GM23338 (cell line): ENCODE data around the gene CLTA. TPM values are rescaled to one million over a fixed set of nuclear protein-coding genes. Genes with fewer than 3 reads are reported as not detected.

Experiments used
- ATAC-seq: fragments of 200-7000 bp; cut with Tn5 transposase; 3 replicates; pipeline ENCODE4 v1.9.1; 2020
- DNase-seq: peaks from one replicate; pipeline ENCODE4 v3.0.0-alpha.2; 2015; ENCODE audit warnings: low spot score
- H2AFZ ChIP-seq: fragments of 200-600 bp; sonication (generic); 2 replicates; pipeline ENCODE4 v1.8.0; 2016; ENCODE audit warnings: antibody characterized with exemption, mild to moderate bottlenecking, moderate library complexity
- H3F3A ChIP-seq: fragments of 200-600 bp; sonication (generic); replicated peaks from 2 replicates; pipeline ENCODE4 v1.8.0; 2017; ENCODE audit warnings: antibody characterized with exemption, mixed run types, low read depth
- H3K27ac ChIP-seq: fragments of 200-600 bp; sonication (generic); 2 replicates; pipeline ENCODE4 v1.6.1; 2016; ENCODE audit warnings: low read depth
- H3K27me3 ChIP-seq: fragments of 200-600 bp; sonication (generic); 2 replicates; pipeline ENCODE4 v1.8.0; 2016; ENCODE audit warnings: mild to moderate bottlenecking, mixed run types, moderate library complexity; ENCODE audit not compliant: insufficient read depth
- H3K36me3 ChIP-seq: fragments of 200-600 bp; sonication (generic); 2 replicates; pipeline ENCODE4 v1.8.0; 2016; ENCODE audit warnings: mild to moderate bottlenecking; ENCODE audit not compliant: insufficient read depth
- H3K4me1 ChIP-seq: fragments of 200-600 bp; sonication (generic); 2 replicates; pipeline ENCODE4 v1.8.0; 2016; ENCODE audit warnings: mild to moderate bottlenecking, moderate library complexity; ENCODE audit not compliant: insufficient read depth
- H3K4me2 ChIP-seq: fragments of 200-600 bp; sonication (generic); 2 replicates; pipeline ENCODE4 v1.7.1; 2017; ENCODE audit warnings: mixed run types
- H3K4me3 ChIP-seq: fragments of 200-600 bp; sonication (generic); 2 replicates; pipeline ENCODE4 v1.6.1; 2016; ENCODE audit warnings: mixed run types
- H3K79me2 ChIP-seq: fragments of 200-600 bp; sonication (generic); replicated peaks from 2 replicates; pipeline ENCODE4 v1.8.0; 2017; ENCODE audit warnings: mild to moderate bottlenecking; ENCODE audit not compliant: insufficient read depth
- H3K9me2 ChIP-seq: fragments of 200-600 bp; sonication (generic); 2 replicates; pipeline ENCODE4 v1.8.0; 2017; ENCODE audit not compliant: insufficient read depth
- H4K20me1 ChIP-seq: fragments of 200-600 bp; sonication (generic); replicated peaks from 2 replicates; pipeline ENCODE4 v1.8.0; 2017; ENCODE audit warnings: mild to moderate bottlenecking; ENCODE audit not compliant: insufficient read depth
- H3K27ac Mint-ChIP-seq: 2 replicates; pipeline ENCODE4 v1.8.0; 2020; ENCODE audit warnings: inconsistent platforms, mild to moderate bottlenecking, moderate library complexity, mixed read lengths
- H3K27me3 Mint-ChIP-seq: 3 replicates; pipeline ENCODE4 v1.8.0; 2022; ENCODE audit warnings: low read depth, mild to moderate bottlenecking, moderate library complexity, mixed read lengths, inconsistent platforms; ENCODE audit not compliant: insufficient read depth, poor library complexity
- H3K36me3 Mint-ChIP-seq: 3 replicates; pipeline ENCODE4 v1.8.0; 2021; ENCODE audit warnings: low read depth, mild to moderate bottlenecking, inconsistent platforms, moderate library complexity, mixed read lengths
- H3K4me1 Mint-ChIP-seq: 3 replicates; pipeline ENCODE4 v1.8.0; 2020; ENCODE audit warnings: mild to moderate bottlenecking, inconsistent platforms, mixed read lengths
- H3K4me3 Mint-ChIP-seq: 3 replicates; pipeline ENCODE4 v1.8.0; 2021; ENCODE audit warnings: moderate library complexity, mild to moderate bottlenecking, inconsistent platforms, mixed read lengths
- H3K9me3 Mint-ChIP-seq: 3 replicates; pipeline ENCODE4 v1.8.0; 2020; ENCODE audit warnings: moderate library complexity, mild to moderate bottlenecking, inconsistent platforms, mixed read lengths
- CREB1 ChIP-seq: fragments of 250-450 bp; sonication (Bioruptor Pico); IDR thresholded peaks from 2 replicates; pipeline ENCODE4 v1.5.0; 2020; ENCODE audit warnings: low read depth, mild to moderate bottlenecking, moderate library complexity
- EZH2 ChIP-seq: fragments of 200-600 bp; sonication (generic); IDR thresholded peaks from one replicate; pipeline ENCODE4 v1.8.0; 2017; ENCODE audit warnings: antibody characterized with exemption, mild to moderate bottlenecking, low read depth; ENCODE audit not compliant: unreplicated experiment
- JUNB ChIP-seq: IDR thresholded peaks from one replicate; pipeline ENCODE4 v1.6.1; 2016; ENCODE audit warnings: antibody characterized with exemption; ENCODE audit not compliant: unreplicated experiment
- POLR2AphosphoS5 ChIP-seq: IDR thresholded peaks from 2 replicates; pipeline ENCODE4 v1.6.1; 2016; ENCODE audit warnings: antibody characterized with exemption, low read depth
- ZNF331 ChIP-seq: fragments of 250-450 bp; sonication (Bioruptor Pico); IDR thresholded peaks from 2 replicates; pipeline ENCODE4 v1.5.0; 2020; ENCODE audit warnings: low read depth, mild to moderate bottlenecking, moderate library complexity
- polyA plus RNA-seq: library from polyadenylated mRNA; unstranded; fragments of >200 nt; fragmentation: Nextera tagmentation; extraction: Ambion mirVana; gene quantifications from 2 replicates; pipeline ENCODE4 v1.2.1, GENCODE V29; 2016
- total RNA-seq: library from RNA; depleted of rRNA; stranded (reverse); fragments of >200 nt; shearing (Covaris generic); gene quantifications from 2 replicates; pipeline ENCODE4 v1.2.3, GENCODE V29; 2014
- TF ChIP-seq, protein P1 (sequence below): fragments of 250-450 bp; sonication (Bioruptor Pico); IDR thresholded peaks from 2 replicates; pipeline ENCODE4 v1.5.0; 2020; ENCODE audit warnings: mild to moderate bottlenecking, moderate library complexity
- TF ChIP-seq, protein P2 (sequence below): IDR thresholded peaks from 2 replicates; pipeline ENCODE4 v1.6.1; 2016; ENCODE audit warnings: antibody characterized with exemption
- TF ChIP-seq, protein P3 (sequence below): IDR thresholded peaks from one replicate; pipeline ENCODE4 v1.6.1; 2018; ENCODE audit warnings: antibody characterized with exemption; ENCODE audit not compliant: unreplicated experiment

Gene CLTA
- total and polyA plus RNA-seq, 2 experiments from 2014 or later, result 223 to 259 TPM

DNA sequence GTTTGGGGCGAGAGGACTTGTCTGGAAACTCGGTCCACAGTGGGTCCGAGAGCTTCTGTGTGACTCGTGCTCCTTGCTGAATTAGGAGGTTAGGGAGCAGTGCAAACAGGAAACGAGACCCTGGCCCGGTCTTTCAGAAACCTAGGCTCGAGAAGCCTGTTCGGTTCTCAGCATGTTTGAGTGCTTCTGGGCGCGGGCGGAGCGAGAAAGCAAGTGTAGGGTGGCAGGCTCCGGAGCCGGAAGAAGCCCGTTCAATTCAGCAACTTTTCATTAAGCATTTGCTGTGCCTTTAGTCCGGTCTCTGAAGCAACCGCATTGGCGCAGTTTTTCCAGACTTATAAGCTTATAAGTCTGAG is 547 bp downstream of the CLTA start (continued):
- TF ChIP-seq, protein P1, sequence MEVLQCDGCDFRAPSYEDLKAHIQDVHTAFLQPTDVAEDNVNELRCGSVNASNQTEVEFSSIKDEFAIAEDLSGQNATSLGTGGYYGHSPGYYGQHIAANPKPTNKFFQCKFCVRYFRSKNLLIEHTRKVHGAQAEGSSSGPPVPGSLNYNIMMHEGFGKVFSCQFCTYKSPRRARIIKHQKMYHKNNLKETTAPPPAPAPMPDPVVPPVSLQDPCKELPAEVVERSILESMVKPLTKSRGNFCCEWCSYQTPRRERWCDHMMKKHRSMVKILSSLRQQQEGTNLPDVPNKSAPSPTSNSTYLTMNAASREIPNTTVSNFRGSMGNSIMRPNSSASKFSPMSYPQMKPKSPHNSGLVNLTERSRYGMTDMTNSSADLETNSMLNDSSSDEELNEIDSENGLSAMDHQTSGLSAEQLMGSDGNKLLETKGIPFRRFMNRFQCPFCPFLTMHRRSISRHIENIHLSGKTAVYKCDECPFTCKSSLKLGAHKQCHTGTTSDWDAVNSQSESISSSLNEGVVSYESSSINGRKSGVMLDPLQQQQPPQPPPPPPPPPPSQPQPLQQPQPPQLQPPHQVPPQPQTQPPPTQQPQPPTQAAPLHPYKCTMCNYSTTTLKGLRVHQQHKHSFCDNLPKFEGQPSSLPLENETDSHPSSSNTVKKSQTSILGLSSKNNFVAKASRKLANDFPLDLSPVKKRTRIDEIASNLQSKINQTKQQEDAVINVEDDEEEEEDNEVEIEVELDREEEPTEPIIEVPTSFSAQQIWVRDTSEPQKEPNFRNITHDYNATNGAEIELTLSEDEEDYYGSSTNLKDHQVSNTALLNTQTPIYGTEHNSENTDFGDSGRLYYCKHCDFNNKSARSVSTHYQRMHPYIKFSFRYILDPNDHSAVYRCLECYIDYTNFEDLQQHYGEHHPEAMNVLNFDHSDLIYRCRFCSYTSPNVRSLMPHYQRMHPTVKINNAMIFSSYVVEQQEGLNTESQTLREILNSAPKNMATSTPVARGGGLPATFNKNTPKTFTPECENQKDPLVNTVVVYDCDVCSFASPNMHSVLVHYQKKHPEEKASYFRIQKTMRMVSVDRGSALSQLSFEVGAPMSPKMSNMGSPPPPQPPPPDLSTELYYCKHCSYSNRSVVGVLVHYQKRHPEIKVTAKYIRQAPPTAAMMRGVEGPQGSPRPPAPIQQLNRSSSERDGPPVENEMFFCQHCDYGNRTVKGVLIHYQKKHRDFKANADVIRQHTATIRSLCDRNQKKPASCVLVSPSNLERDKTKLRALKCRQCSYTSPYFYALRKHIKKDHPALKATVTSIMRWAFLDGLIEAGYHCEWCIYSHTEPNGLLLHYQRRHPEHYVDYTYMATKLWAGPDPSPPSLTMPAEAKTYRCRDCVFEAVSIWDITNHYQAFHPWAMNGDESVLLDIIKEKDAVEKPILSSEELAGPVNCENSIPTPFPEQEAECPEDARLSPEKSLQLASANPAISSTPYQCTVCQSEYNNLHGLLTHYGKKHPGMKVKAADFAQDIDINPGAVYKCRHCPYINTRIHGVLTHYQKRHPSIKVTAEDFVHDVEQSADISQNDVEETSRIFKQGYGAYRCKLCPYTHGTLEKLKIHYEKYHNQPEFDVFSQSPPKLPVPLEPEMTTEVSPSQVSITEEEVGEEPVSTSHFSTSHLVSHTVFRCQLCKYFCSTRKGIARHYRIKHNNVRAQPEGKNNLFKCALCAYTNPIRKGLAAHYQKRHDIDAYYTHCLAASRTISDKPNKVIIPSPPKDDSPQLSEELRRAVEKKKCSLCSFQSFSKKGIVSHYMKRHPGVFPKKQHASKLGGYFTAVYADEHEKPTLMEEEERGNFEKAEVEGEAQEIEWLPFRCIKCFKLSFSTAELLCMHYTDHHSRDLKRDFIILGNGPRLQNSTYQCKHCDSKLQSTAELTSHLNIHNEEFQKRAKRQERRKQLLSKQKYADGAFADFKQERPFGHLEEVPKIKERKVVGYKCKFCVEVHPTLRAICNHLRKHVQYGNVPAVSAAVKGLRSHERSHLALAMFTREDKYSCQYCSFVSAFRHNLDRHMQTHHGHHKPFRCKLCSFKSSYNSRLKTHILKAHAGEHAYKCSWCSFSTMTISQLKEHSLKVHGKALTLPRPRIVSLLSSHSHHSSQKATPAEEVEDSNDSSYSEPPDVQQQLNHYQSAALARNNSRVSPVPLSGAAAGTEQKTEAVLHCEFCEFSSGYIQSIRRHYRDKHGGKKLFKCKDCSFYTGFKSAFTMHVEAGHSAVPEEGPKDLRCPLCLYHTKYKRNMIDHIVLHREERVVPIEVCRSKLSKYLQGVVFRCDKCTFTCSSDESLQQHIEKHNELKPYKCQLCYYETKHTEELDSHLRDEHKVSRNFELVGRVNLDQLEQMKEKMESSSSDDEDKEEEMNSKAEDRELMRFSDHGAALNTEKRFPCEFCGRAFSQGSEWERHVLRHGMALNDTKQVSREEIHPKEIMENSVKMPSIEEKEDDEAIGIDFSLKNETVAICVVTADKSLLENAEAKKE (CRISPR knock-in tag), result no peak
- TF ChIP-seq POLR2AphosphoS5, result no peak
- no peak for TF ChIP-seq ZNF331
- no peak for TF ChIP-seq CREB1 (CRISPR knock-in tag)

DNA sequence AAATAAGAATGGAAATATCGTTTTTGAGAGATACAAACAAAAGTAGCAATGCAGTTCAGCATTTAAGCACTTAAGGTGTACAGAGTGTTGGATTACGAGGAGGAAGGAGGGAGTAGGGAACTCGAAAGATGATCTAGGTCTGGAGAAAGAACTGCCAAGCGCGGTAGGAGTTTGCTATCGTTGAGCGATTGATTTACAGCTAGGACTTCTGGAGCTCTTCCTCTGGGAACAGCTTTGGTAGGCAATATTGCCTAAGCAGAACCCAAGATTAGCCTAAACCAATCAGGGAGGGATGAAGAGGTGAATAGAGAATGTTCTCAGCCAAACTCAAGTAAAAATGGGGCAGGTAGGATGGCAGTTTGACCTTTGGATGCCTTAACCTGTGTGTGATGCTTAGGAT is 965 bp downstream of the CLTA start:
- Histone ChIP-seq H3F3A (no peaks in the 10 kb centered on the region), H3K9me2 (no peaks in the 10 kb centered on the region), H3K27ac (0 out of 2 replicates have a peak overlapping the region, but pooled peaks have one; percentile 43), H3K4me3 (peak overlapping the region; percentile 98), H3K4me1 (peaks cover 23% of the 10 kb centered on the region), H3K36me3 (no peaks in the 10 kb centered on the region), H4K20me1 (peaks cover 25% of the 10 kb centered on the region), H3K79me2 (peaks cover 58% of the 10 kb centered on the region), H3K27me3 (no peaks in the 10 kb centered on the region), H3K4me2 (peak overlapping the region; percentile 100), H2AFZ (no peak overlapping the region)
- H3K36me3 Mint-ChIP-seq, result peaks cover 19% of the 10 kb centered on the region
- H3K27me3 Mint-ChIP-seq, result peaks cover 18% of the 10 kb centered on the region
- ATAC-seq (no peak), DNase-seq (no peak)
- peak overlapping the region; percentile 94 for H3K4me3 Mint-ChIP-seq
- H3K9me3 Mint-ChIP-seq, result no peaks in the 10 kb centered on the region; the same call in 2 of the 3 replicates
- peak overlapping the region; percentile 61 for H3K27ac Mint-ChIP-seq
- peaks cover 31% of the 10 kb centered on the region for H3K4me1 Mint-ChIP-seq
- no peak for TF ChIP-seq POLR2AphosphoS5
- TF ChIP-seq, protein P2, sequence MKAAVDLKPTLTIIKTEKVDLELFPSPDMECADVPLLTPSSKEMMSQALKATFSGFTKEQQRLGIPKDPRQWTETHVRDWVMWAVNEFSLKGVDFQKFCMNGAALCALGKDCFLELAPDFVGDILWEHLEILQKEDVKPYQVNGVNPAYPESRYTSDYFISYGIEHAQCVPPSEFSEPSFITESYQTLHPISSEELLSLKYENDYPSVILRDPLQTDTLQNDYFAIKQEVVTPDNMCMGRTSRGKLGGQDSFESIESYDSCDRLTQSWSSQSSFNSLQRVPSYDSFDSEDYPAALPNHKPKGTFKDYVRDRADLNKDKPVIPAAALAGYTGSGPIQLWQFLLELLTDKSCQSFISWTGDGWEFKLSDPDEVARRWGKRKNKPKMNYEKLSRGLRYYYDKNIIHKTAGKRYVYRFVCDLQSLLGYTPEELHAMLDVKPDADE, result no peak
- no peak for TF ChIP-seq JUNB
- no peak for TF ChIP-seq EZH2
- TF ChIP-seq, protein P3, sequence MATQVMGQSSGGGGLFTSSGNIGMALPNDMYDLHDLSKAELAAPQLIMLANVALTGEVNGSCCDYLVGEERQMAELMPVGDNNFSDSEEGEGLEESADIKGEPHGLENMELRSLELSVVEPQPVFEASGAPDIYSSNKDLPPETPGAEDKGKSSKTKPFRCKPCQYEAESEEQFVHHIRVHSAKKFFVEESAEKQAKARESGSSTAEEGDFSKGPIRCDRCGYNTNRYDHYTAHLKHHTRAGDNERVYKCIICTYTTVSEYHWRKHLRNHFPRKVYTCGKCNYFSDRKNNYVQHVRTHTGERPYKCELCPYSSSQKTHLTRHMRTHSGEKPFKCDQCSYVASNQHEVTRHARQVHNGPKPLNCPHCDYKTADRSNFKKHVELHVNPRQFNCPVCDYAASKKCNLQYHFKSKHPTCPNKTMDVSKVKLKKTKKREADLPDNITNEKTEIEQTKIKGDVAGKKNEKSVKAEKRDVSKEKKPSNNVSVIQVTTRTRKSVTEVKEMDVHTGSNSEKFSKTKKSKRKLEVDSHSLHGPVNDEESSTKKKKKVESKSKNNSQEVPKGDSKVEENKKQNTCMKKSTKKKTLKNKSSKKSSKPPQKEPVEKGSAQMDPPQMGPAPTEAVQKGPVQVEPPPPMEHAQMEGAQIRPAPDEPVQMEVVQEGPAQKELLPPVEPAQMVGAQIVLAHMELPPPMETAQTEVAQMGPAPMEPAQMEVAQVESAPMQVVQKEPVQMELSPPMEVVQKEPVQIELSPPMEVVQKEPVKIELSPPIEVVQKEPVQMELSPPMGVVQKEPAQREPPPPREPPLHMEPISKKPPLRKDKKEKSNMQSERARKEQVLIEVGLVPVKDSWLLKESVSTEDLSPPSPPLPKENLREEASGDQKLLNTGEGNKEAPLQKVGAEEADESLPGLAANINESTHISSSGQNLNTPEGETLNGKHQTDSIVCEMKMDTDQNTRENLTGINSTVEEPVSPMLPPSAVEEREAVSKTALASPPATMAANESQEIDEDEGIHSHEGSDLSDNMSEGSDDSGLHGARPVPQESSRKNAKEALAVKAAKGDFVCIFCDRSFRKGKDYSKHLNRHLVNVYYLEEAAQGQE, result no peak
